ENCODE measurements around the gene CHCHD10.

DNA sequence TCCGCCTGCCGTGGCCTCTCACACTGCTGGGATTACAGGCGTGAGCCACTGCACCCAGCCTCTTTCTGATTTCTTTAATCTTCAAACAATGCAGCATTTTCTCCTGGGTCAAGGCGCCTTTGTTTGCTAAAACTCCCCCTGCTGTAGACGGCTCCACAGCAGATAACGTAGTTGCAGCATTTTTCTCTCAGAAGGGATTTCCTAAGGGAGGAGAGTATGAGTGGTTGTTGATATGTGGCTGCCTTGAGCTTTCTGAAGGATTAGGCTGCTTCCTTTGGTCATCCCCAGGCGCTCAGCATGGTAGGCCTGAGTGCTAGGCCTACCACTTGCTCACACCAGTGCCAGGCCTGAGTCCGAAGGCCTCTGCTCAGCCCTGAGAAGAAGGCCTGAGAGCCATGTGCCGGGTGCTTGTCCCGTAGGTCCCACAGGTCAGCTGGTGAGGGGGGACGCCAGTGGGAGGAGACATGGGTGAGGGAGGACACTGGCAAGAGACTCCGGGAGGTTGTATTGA lies 37.1 kb upstream of the CHCHD10 start:
- TF ChIP-seq RAD21 (IDR thresholded peaks at IDR 0.05; ENCODE audit: low read depth), result no peak
- TF ChIP-seq TAF1 (IDR thresholded peaks at IDR 0.05; ENCODE audit: low read depth), result no peak
- TF ChIP-seq REST (IDR thresholded peaks at IDR 0.05; ENCODE audit: low read depth), result no peak
- TF ChIP-seq, protein P1, sequence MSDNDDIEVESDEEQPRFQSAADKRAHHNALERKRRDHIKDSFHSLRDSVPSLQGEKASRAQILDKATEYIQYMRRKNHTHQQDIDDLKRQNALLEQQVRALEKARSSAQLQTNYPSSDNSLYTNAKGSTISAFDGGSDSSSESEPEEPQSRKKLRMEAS (IDR thresholded peaks at IDR 0.05), result no peak
